SKM-1 treated with dmso at 0.1 percent for 144 hours (cell line): Measurements from ENCODE around the gene ATXN10.

ENCODE experiments used
- DNase-seq: peaks from one replicate; lab custom pipeline; 2025; ENCODE audit not compliant: unreplicated experiment; lab: John Stamatoyannopoulos, UW

Gene ATXN10

DNA sequence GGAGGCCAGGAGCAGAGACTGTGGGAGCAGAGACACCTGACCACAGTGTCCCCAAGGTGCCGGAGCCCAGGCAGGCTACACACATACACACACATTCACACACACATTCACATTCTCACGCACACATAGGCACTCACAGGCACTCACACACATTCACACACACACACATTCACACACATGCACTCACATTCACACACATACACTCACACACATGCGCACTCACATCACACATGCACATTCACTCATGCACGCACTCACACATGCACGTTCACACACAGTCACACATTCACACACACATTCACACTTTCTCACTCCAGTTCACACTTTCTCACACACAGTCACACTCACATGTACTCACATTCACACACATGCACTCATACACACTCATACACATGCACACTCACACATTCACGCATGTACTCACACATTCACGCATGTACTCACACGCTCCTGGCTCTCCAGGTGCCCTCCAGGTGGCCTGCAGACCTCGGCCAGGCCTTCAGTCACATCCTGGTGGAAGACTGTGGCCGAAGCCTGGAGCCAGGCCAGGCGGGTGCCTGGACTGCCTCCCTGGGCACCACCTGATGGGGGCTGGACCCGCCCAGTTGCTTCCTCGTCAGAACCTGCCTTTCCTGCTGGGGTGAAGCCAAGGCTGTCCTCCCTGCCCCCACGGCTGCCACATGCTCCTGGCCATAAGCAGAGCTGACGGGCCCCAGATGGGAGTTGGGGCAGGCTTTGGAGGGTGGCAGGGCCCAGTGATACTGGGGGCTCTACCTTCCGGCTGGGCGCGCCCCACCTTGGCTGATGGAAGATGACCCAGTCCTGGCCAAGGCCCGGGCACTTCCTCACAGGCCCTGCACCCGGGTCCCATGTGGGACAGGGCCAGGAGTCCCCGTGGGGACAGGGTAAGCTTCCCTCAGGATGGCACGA is 215.8 kb downstream of the ATXN10 start:
- no peak for DNase-seq

GRCh38 chr22:45888221-45889092 is 216.8 kb downstream of the ATXN10 start:
- no peak for DNase-seq

DNA sequence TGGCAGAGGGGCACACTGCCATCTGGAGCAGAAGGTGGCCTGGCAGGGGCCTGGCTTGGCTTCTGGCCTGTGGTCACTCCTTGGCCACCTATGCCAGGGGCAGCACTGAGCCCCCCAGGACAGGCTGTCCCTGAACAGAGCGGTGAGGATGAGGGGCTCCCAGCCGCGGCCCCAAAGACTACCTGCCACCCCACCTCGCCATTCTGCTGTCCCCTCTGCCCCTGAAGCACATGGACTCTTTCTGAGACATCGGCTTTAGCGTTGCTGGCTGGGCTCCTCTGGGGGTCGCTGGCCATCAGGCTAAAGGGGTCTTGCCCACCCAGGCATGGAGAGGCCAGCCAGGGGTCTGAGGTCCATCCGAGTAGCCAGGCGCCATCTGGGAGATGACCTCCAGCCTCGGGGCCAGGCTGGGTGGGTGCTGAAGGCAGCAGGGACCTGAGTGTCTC is 217.5 kb downstream of the ATXN10 start:
- DNase-seq, result no peak

DNA sequence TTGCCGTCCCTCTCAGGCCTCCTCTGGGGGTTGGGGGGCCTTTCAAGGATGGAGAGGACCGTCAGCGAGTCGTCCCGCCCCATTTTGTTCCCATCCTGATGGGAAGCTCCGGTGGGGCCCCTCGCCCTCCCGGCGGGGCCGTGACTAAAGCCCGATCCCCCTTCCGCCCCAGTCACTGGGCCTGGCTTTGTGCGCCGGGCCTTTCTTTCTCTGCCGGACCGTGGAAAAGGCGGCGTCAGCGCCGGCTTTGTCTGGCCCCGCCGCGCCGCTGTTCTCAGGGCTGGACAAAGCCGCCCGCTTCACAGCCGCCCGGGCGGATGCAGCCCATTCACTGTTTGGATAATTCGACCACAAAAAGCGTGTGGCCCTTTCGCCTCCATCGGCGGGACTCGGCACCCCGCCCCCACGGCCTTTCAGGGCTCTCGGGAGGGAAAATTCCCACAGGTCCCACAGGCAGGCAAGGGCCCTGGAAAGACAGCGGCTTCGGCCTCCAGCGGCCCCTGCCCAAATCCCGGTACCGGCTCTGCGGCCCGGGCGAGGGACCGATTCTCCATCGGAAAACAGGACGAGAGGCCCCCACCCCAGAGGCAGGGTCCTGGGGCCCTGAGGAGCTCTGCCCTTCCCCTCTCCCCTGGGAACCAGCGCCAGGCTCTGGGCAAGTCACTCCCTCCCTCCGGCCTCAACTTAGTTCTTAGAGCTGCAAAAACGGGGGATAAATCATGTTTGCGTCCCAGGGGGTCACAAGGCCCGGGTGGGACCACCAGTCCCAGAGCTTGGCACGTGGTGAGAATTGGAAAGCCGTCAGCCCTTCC is 218.1 kb downstream of the ATXN10 start:
- DNase-seq, result no peak

GRCh38 chr22:45890351-45890635 is 218.7 kb downstream of the ATXN10 start:
- no peak for DNase-seq

- no peak for DNase-seq
Measured at GRCh38 chr22:45891021-45891421, 219.4 kb downstream of the ATXN10 start.

DNA sequence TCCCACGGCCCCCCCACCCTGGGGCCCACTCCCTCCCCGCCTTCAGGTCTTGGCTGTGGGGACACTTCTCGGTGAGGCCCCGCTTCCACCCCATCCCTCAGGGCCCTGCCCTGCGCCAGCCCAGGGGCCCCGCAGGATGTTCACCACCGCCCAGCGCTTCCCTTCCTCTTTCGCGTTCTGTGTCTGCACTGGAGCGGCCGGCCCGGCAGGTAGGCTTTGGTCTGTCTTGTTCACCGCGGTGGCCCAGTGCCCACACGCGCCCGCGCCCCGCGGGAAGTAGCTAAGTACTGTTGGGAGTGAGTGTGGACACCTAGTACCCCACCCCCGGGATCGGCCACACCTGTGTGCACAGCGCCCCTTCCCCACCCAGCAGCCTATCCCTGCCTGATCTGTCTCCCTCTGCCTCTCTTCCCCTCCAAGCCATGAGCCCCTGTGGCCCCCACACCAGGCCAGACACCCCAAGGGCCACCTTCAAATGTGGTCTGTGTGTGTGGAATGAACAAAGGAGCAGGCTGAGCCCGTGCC is 219.9 kb downstream of the ATXN10 start:
- peak; percentile 54 for DNase-seq

- peak; percentile 52 for DNase-seq
Measured at GRCh38 chr22:45891996-45892621, 220.5 kb downstream of the ATXN10 start.

- no peak for DNase-seq
Measured at GRCh38 chr22:45892681-45893461, 221.2 kb downstream of the ATXN10 start.

DNA sequence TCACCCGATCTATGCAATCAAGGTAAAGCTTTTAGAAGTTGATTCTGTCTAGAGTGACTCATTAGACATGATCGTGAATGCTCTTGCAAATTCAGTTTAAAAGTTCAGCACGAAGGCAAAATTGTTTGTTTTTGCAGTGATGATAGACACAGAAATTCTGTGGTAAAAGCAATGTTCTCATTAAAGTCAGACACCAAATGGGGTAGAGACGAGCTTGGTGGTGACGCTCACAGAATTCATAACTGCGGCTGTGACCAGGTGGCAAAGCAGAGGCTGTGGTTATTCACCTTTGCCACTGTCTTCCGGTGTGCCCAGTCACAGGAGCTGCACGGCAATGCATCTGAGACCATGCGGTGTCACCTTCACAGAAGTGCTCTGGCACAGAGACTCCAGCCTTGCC is 221.9 kb downstream of the ATXN10 start:
- no peak for DNase-seq
